ENCODE data around the gene IGFLR1.

IGFLR1 gene

GRCh38 chr19:35755550-35756376, 13.5 kb upstream of the IGFLR1 start:
- peak in 1 of 2 donors; percentile 66 for DNase-seq (ENCODE audit: low read depth in 2 of 2)

GRCh38 chr19:35755131-35755549, 12.9 kb upstream of the IGFLR1 start:
- no peak for DNase-seq (ENCODE audit: low read depth in 2 of 2)

- no peak for DNase-seq (ENCODE audit: low read depth in 2 of 2)
Observed at GRCh38 chr19:35754370-35755130, 12.3 kb upstream of the IGFLR1 start.

GRCh38 chr19:35753634-35754369, 11.6 kb upstream of the IGFLR1 start:
- DNase-seq (ENCODE audit: low read depth in 2 of 2): no peak

- DNase-seq (ENCODE audit: low read depth in 2 of 2): no peak
Observed at GRCh38 chr19:35752746-35753350, 10.6 kb upstream of the IGFLR1 start.

GRCh38 chr19:35751839-35752745, 9.8 kb upstream of the IGFLR1 start:
- DNase-seq (ENCODE audit: low read depth in 2 of 2): no peak

- DNase-seq (ENCODE audit: low read depth in 2 of 2): no peak
Observed at GRCh38 chr19:35750167-35750566, 7.9 kb upstream of the IGFLR1 start.

GRCh38 chr19:35748106-35749020, 6.1 kb upstream of the IGFLR1 start, which contains the start of gene LIN37:
Gene LIN37 (plus strand): TSS chr19:35748576. CDS start chr19:35748725, 149 bp downstream.
- peak; percentile 98 to 100 for DNase-seq (ENCODE audit: low read depth in 2 of 2)

GRCh38 chr19:35746531-35746930, 4.3 kb upstream of the IGFLR1 start:
- no peak for DNase-seq (ENCODE audit: low read depth in 2 of 2)

- no peak for DNase-seq (ENCODE audit: low read depth in 2 of 2)
Observed at GRCh38 chr19:35746087-35746462, 3.8 kb upstream of the IGFLR1 start.

- DNase-seq (ENCODE audit: low read depth in 2 of 2): peak; percentile 95 to 97
Observed at GRCh38 chr19:35745328-35746086, 3.3 kb upstream of the IGFLR1 start, which contains the start of the genes PSENEN and U2AF1L4. Gene PSENEN (plus strand): TSS chr19:35745651. CDS start chr19:35745931, 280 bp downstream. Gene U2AF1L4 (minus strand): TSS chr19:35745418. CDS start chr19:35745391, 27 bp downstream.

- peak; percentile 88 to 90 for DNase-seq (ENCODE audit: low read depth in 2 of 2)
Observed at GRCh38 chr19:35744430-35745327, 2.4 kb upstream of the IGFLR1 start.

GRCh38 chr19:35743640-35744429, 1.6 kb upstream of the IGFLR1 start:
- DNase-seq (ENCODE audit: low read depth in 2 of 2): no peak

- DNase-seq (ENCODE audit: low read depth in 2 of 2): no peak
Observed at GRCh38 chr19:35741203-35741515, 1.1 kb downstream of the IGFLR1 start.

GRCh38 chr19:35740423-35741202, 1.6 kb downstream of the IGFLR1 start:
- peak; percentile 92 to 93 for DNase-seq (ENCODE audit: low read depth in 2 of 2)

GRCh38 chr19:35740108-35740422, 2.2 kb downstream of the IGFLR1 start:
- DNase-seq (ENCODE audit: low read depth in 2 of 2): no peak

Data from stimulated activated CD8-positive, alpha-beta memory T cell treated with anti-CD3 and anti-CD28 coated beads, Interleukin-7, amount 100 ng/mL, for 4 hours (primary cell).